ENCODE data around the gene ADIRF.
"Not testable (repeated sequence)": the region's sequence is repeated elsewhere in the genome, so short reads cannot be mapped to it uniquely, and the experiment has no call there.

ADIRF gene

DNA sequence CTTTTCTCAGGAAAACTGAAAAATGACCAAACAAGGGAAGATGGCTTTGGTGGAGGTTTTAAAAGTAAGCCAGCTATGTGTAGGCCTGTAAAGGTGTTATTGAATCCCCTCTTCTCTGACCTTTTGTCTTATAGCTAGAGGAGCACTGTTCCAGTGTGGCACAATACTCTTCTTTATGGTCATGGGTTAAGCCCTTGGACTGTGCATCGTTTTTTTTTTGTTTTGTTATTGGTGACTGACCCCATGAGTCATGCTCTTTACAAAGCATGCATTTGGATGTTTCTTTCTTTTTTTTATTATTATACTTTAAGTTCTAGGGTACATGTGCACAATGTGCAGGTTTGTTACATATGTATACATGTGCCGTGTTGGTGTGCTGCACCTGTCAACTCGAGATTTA is 32.2 kb downstream of the ADIRF start:
- TF ChIP-seq, protein P1, sequence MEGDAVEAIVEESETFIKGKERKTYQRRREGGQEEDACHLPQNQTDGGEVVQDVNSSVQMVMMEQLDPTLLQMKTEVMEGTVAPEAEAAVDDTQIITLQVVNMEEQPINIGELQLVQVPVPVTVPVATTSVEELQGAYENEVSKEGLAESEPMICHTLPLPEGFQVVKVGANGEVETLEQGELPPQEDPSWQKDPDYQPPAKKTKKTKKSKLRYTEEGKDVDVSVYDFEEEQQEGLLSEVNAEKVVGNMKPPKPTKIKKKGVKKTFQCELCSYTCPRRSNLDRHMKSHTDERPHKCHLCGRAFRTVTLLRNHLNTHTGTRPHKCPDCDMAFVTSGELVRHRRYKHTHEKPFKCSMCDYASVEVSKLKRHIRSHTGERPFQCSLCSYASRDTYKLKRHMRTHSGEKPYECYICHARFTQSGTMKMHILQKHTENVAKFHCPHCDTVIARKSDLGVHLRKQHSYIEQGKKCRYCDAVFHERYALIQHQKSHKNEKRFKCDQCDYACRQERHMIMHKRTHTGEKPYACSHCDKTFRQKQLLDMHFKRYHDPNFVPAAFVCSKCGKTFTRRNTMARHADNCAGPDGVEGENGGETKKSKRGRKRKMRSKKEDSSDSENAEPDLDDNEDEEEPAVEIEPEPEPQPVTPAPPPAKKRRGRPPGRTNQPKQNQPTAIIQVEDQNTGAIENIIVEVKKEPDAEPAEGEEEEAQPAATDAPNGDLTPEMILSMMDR (IDR thresholded peaks at IDR 0.05; ENCODE audit: extremely low read depth, insufficient read depth, missing control alignments) = no peak
- in situ Hi-C loops (cut with MboI; ENCODE audit: low pct_unique_long_range_greater_than_20kb, low sequenced_read_pairs, unreplicated experiment) = no loop called here
- no peak for DNase-seq (ENCODE audit: low spot score)

DNA sequence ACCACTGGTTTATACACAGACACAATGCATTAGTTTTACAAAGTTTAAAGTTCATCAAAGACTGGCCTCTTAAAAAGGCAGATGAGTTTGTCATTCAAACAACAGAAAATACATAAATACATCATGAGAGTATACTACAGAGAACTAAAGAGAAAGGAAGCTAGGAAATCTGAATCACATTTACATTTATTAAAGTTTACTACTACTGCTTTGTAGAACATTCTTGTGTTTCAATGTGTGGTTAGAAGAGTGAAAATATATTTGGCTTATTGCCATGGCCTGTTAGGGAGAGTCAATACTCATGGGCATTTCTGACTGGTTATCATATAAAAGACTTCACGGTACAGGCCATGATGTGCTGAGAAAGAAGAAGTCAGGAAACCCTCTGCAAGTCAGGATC is 38.8 kb downstream of the ADIRF start:
- DNase-seq (ENCODE audit: low spot score); in situ Hi-C loops (cut with MboI; ENCODE audit: low pct_unique_long_range_greater_than_20kb, low sequenced_read_pairs, unreplicated experiment): not testable (repeated sequence)

DNA sequence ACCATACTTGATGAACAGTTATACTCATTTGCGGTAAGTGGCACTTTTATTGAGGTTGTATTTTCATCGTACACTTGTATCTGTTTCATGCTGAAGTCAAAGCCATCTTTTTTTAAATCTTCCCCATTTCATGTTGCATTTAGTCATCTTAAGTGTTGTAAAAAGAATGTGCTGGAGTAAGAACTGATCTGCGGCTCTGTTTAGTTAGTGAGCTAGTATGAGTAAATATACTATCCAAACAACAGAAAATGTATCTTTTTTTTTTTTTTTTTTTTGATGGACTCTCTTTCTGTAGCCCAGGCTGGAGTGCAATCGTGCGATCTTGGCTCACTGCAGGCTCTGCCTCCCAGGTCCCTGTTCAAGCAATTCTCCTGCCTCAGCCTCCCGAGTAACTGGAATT is 39.4 kb downstream of the ADIRF start:
- DNase-seq (ENCODE audit: low spot score); in situ Hi-C loops (cut with MboI; ENCODE audit: low pct_unique_long_range_greater_than_20kb, low sequenced_read_pairs, unreplicated experiment): not testable (repeated sequence)

DNA sequence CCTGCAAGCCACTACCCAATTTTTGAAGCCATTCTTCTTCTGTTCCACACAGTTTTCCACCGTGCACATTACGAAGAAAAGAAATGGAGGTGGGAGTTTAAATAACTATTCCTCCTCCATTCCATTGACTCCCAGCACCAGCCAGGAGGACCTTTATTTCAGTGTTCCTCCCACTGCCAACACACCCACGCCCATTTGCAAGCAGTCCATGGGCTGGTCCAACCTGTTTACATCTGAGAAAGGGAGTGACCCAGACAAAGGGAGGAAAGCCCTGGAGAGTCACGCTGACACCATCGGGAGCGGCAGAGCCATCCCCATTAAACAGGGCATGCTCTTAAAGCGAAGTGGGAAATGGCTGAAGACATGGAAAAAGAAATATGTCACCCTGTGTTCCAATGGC is 40.0 kb downstream of the ADIRF start:
- DNase-seq (ENCODE audit: low spot score); in situ Hi-C loops (cut with MboI; ENCODE audit: low pct_unique_long_range_greater_than_20kb, low sequenced_read_pairs, unreplicated experiment): not testable (repeated sequence)

DNA sequence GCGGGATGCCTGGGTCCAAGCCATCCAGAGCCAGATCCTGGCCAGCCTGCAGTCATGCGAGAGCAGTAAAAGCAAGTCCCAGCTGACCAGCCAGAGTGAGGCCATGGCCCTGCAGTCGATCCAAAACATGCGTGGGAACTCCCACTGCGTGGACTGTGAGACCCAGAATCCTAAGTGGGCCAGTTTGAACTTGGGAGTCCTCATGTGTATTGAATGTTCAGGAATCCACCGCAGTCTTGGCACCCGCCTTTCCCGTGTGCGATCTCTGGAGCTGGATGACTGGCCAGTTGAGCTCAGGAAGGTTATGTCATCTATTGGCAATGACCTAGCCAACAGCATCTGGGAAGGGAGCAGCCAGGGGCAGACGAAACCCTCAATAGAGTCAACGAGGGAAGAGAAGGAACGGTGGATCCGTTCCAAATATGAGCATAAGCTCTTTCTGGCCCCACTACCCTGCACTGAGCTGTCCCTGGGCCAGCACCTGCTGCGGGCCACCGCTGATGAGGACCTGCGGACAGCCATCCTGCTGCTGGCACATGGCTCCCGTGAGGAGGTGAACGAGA is 40.9 kb downstream of the ADIRF start:
- in situ Hi-C loops (cut with MboI; ENCODE audit: low pct_unique_long_range_greater_than_20kb, low sequenced_read_pairs, unreplicated experiment); DNase-seq (ENCODE audit: low spot score): not testable (repeated sequence)

DNA sequence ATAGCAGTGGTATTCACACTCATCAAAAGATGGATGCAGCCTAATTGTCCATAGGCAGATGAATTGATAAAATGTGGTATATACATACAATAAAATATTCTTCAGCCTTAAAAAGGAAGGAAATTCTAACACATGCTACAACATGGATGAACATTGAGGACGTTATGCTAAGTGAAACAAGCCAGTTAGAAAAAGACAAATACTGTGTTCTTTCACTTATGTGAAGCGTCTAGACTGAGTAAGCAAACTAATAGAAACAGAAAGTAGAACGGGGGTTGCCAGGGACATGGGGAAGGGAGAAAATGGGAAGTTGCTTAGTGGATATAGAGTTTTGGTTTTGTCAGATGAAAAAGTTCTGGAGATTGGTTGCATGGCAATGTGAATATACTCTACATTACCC is 45.2 kb downstream of the ADIRF start:
- in situ Hi-C loops (cut with MboI; ENCODE audit: low pct_unique_long_range_greater_than_20kb, low sequenced_read_pairs, unreplicated experiment); DNase-seq (ENCODE audit: low spot score): not testable (repeated sequence)

DNA sequence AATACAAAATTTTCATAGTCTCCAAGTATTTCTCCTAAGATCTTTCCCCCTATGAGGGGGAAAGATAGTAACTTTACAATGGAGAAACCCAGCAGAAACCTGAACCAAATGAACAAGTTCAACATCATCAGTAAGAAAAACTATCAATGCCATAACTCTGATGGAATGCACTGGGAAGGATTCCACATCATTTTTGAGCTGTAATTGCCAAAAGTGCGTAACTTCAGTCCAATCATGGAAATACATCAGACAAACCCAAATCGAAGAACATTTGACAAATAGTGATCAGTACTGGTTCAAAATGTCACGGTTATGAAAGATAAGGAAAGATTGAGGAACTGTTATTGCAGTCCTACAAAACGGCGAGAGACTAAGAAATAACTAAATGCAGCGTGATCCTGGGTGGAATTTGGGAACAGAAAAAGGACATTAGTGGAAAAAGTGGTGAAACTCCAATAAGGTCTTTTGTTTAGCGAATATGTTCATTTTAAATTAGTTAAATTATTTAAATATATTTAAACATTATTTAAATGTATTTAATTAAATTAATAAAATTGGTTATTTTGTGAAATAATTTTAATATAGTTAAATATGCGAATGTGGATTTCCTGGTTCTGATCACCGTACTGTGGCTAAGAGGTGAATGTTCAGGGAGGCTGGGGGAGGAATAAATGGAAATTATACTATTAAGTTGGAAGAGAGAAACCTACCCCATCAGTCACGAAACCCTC is 46.9 kb downstream of the ADIRF start:
- in situ Hi-C loops (cut with MboI; ENCODE audit: low pct_unique_long_range_greater_than_20kb, low sequenced_read_pairs, unreplicated experiment) = not testable (repeated sequence)

DNA sequence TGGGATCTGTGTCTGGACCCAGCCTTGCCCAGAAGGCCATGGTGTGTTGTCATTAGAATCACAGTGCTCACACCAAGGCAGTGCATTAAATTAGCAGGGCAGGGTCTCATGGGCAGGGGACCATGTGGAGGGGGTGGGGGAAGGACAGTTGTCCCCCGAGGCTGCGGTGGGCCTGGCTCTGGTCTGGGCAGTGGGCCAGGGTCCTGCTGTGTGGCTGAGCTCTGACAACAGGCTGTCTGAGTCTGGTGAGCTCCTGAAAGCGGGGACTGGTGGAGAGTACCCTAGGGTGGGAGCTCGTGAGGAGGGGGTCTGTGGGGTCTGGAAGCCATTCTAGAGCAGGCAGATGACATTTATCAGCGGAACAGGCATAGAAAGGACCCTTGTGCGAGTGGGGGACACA is 49.8 kb downstream of the ADIRF start:
- in situ Hi-C loops (cut with MboI; ENCODE audit: low pct_unique_long_range_greater_than_20kb, low sequenced_read_pairs, unreplicated experiment); DNase-seq (ENCODE audit: low spot score): not testable (repeated sequence)

More for the DNA sequence above, 46.9 kb downstream of the ADIRF start:
- not testable (repeated sequence) for DNase-seq (ENCODE audit: low spot score)

DNA sequence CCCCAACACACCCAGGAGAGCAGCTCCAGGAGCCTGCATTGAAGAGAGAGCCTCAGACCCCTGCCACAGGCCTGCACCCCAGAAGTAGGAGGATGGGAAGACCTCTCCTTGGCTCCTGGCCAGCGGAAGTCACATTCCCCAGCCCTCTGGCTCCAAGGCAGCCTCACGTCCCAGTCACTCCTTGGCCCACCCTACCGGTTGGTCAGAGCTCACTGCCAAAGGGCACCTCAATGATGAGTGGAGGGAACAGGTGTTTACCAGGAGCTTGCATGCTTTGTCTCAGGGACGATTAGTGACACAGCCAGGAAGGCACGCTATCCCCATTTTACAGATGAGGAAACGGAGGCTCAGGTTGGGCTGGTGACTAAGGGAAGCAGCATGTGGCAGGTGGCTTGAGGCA is 50.8 kb downstream of the ADIRF start:
- DNase-seq (ENCODE audit: low spot score); in situ Hi-C loops (cut with MboI; ENCODE audit: low pct_unique_long_range_greater_than_20kb, low sequenced_read_pairs, unreplicated experiment): not testable (repeated sequence)

DNA sequence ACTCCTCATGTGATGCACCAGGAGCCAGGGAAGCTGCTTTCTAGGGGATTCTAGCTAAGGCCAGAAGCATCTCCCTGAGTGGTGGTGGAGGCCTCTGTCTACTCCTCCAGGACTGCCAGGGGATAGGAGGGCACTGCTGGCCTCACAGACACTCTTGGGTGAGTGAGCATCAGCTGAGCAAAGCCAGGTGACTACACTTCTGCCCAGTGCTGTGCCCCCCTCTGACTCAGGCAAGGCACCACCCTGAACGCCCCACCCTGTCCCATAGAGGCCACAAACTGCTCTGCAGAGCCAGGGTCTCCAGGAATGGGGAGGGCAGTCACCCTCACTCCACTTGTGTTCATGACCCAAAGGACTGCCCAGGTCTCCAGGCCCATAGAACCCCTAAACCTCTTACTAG is 51.2 kb downstream of the ADIRF start:
- in situ Hi-C loops (cut with MboI; ENCODE audit: low pct_unique_long_range_greater_than_20kb, low sequenced_read_pairs, unreplicated experiment); DNase-seq (ENCODE audit: low spot score): not testable (repeated sequence)

DNA sequence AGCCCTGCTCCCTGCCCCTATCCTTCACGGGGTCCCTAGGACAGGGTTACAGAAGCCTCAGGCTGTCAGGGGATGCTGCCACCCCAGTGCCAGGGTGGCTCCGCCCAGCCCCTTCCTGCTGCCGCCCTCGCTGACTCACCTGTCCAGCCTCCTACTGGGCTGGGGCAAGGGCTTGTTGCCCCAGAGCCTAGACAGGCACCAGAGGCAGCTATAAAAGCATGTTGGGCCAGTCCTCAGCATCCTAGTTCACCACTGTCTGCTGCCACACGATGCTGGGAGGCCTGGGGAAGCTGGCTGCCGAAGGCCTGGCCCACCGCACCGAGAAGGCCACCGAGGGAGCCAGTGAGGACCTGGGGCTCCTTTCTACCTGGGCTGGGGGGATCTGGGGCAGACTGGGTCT is 51.8 kb downstream of the ADIRF start, which contains the start of gene FAM25A:
FAM25A (plus strand) TSS at position 239 of the 400 bp plus-strand sequence; CDS start at position 270, 31 bp downstream.
- DNase-seq (ENCODE audit: low spot score); in situ Hi-C loops (cut with MboI; ENCODE audit: low pct_unique_long_range_greater_than_20kb, low sequenced_read_pairs, unreplicated experiment): not testable (repeated sequence)
